Tibial artery (tissue), 4 donors: ENCODE measurements around the gene ZNF12.

Experiments used
- DNase-seq, 2 donors: peaks; one replicate each; pipeline ENCODE4 v3.0.0-alpha.2; 2019
- H3K27ac ChIP-seq, 2 donors: fragments of 200-600 bp; sonication (generic) in 1 of 2; 1 replicate in 1 of 2; 2 replicates in 1 of 2; pipeline ENCODE4 v1.5.1; 2018 to 2019; ENCODE audit warnings: mild to moderate bottlenecking in 1 of 2
- H3K27me3 ChIP-seq, 2 donors: fragments of 200-600 bp; sonication (generic) in 1 of 2; one replicate each; pipeline versions ENCODE4 v1.5.1 to v1.6.0; 2016 to 2019
- H3K36me3 ChIP-seq, 3 donors: fragments of 200-600 bp; sonication (generic) in 2 of 3; one replicate each; pipeline ENCODE4 v1.5.1; 2016 to 2019; ENCODE audit warnings: mild to moderate bottlenecking in 2 of 3
- H3K4me1 ChIP-seq, 4 donors: fragments of 200-600 bp; sonication (generic) in 2 of 4; 1 replicate in 3 of 4; 2 replicates in 1 of 4; pipeline ENCODE4 v1.5.1; 2016 to 2019
- H3K4me3 ChIP-seq, 2 donors: fragments of 200-600 bp; sonication (generic) in 1 of 2; 1 replicate in 1 of 2; 2 replicates in 1 of 2; pipeline ENCODE4 v1.5.1; 2018 to 2019; ENCODE audit warnings: mild to moderate bottlenecking in 2 of 2
- H3K9me3 ChIP-seq, 3 donors: fragments of 200-600 bp; sonication (generic) in 1 of 3; one replicate each; pipeline ENCODE4 v1.5.1; 2016 to 2019
- intact Hi-C: fragments of 100-400 bp; cut with DNase I; formaldehyde crosslinking; loops from one replicate; pipeline ENCODE4 v1.15.0; 2023; ENCODE audit warnings: low total_unique reads
- TF ChIP-seq, protein P1 (sequence below), 2 experiments: fragments of 200-600 bp in 1 of 2; fragments of 450-650 bp in 1 of 2; IDR thresholded peaks; one replicate each; pipeline ENCODE4 v1.5.1; 2017 to 2019; ENCODE audit warnings: antibody characterized with exemption in 2 of 2, mild to moderate bottlenecking in 1 of 2, moderate library complexity in 1 of 2

The ZNF12 gene

GRCh38 chr7:6714360-6714759 lies 7.6 kb upstream of the ZNF12 start:
- no peak overlapping the region for H3K27ac ChIP-seq

GRCh38 chr7:6709808-6710207 lies 3.1 kb upstream of the ZNF12 start:
- intact Hi-C loops = loop anchor here (10.0 kb wide), 1 partner anchor 65 kb away; no protein-coding TSS in a partner anchor
- Histone ChIP-seq H3K9me3 (no peaks in the 10 kb centered on the region), H3K36me3 (peaks cover 0 to 6% (median 0%) of the 10 kb centered on the region in 3 donors), H3K4me1 (peaks cover 0 to 21% (median 15%) of the 10 kb centered on the region in 4 donors), H3K27ac (no peak overlapping the region), H3K4me3 (no peak overlapping the region), H3K27me3 (peaks cover 0 to 4% of the 10 kb centered on the region in 2 donors)
- DNase-seq = no peak
- TF ChIP-seq, protein P1, sequence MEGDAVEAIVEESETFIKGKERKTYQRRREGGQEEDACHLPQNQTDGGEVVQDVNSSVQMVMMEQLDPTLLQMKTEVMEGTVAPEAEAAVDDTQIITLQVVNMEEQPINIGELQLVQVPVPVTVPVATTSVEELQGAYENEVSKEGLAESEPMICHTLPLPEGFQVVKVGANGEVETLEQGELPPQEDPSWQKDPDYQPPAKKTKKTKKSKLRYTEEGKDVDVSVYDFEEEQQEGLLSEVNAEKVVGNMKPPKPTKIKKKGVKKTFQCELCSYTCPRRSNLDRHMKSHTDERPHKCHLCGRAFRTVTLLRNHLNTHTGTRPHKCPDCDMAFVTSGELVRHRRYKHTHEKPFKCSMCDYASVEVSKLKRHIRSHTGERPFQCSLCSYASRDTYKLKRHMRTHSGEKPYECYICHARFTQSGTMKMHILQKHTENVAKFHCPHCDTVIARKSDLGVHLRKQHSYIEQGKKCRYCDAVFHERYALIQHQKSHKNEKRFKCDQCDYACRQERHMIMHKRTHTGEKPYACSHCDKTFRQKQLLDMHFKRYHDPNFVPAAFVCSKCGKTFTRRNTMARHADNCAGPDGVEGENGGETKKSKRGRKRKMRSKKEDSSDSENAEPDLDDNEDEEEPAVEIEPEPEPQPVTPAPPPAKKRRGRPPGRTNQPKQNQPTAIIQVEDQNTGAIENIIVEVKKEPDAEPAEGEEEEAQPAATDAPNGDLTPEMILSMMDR (IDR thresholded peaks at IDR 0.05) = no peak

More at GRCh38 chr7:6714360-6714759, 7.6 kb upstream of the ZNF12 start:
- Histone ChIP-seq H3K9me3 (no peaks in the 10 kb centered on the region), H3K4me3 (no peak overlapping the region), H3K4me1 (no peaks in the 10 kb centered on the region), H3K27me3 (peaks cover 0 to 4% of the 10 kb centered on the region in 2 donors), H3K36me3 (no peaks in the 10 kb centered on the region)
- no peak for DNase-seq
- intact Hi-C loops = loop anchor here (10.0 kb wide), 1 partner anchor 70 kb away; no protein-coding TSS in a partner anchor
- TF ChIP-seq, protein P1 (IDR thresholded peaks at IDR 0.05) = no peak

- TF ChIP-seq, protein P1 (IDR thresholded peaks at IDR 0.05) = no peak
- peaks cover 0 to 4% of the 10 kb centered on the region in 2 donors for H3K27me3 ChIP-seq
- no peak overlapping the region for H3K4me3 ChIP-seq
- peaks cover 9 to 17% (median 10%) of the 10 kb centered on the region in 3 donors for H3K36me3 ChIP-seq
- H3K4me1 ChIP-seq = peaks cover 0 to 34% (median 23%) of the 10 kb centered on the region in 4 donors
- intact Hi-C loops = no loop called here
- DNase-seq = no peak
- no peaks in the 10 kb centered on the region for H3K9me3 ChIP-seq
- H3K27ac ChIP-seq = no peak overlapping the region
Measured at GRCh38 chr7:6708304-6708703, 1.6 kb upstream of the ZNF12 start.

DNA sequence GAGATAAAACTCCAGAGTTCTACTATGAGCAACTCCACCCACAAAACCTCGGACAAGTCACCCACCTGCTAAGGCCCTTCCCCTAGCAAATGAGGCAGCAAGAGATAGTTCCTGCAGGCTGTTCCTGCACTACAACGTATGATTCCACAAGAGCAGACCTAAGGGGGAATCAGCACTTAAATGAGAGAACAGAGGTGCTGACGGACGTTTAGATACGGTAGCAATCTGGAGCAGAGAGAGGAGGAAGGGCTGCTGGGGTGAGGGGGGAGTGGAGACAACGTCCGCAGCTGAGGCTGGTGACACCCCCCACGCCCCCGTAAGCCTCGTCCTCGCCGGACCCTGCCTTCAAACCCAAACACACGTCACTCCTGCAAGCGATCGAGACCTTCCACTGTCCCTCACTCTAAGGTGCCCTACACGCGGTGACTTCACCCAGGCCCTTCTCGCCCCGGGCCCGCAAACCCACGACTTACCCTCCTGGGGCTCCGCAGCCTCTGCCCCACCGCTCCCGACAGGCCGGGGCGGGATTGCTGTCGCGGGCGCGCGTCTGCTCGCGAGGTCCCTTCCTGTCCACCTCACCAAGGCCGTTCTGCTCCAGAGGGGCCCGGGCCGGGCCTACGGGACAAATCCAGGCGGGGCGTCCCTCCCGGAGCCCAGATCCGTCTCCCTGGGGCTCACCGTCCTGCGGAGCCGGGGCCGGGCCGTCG lies 635 bp downstream of the ZNF12 start:
- no peaks in the 10 kb centered on the region for H3K27me3 ChIP-seq
- TF ChIP-seq, protein P1 (IDR thresholded peaks at IDR 0.05) = no peak
- peaks cover 0 to 39% (median 27%) of the 10 kb centered on the region in 4 donors for H3K4me1 ChIP-seq
- intact Hi-C loops = no loop called here
- no peaks in the 10 kb centered on the region for H3K9me3 ChIP-seq
- peak overlapping the region; percentile 64 to 98 for H3K4me3 ChIP-seq
- H3K27ac ChIP-seq = peak overlapping the region; percentile 86 to 87
- no peak for DNase-seq
- peaks cover 24 to 33% (median 25%) of the 10 kb centered on the region in 3 donors for H3K36me3 ChIP-seq

DNA sequence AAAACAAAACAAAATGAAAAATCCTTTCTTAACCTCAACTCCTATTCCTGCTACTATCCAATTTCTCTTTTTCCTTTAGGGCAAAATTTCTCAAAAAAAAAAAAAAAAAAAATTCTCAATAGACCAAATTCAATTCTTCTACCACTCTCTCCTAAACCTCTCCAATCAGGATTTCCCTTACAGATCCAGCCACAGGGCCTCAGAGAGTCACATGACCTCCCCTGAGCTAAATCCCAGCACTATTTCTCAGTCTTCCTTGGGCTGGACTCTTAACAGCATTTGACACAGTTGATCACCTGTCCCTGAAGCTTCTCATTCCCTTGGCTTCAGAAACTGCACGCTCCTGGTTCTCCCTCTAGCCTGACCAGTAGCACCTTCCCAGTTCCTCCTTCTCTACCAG lies 4.9 kb downstream of the ZNF12 start:
- DNase-seq = no peak
- intact Hi-C loops = no loop called here
- Histone ChIP-seq H3K36me3 (peaks cover 66 to 76% (median 67%) of the 10 kb centered on the region in 3 donors), H3K4me3 (no peak overlapping the region), H3K27ac (no peak overlapping the region), H3K27me3 (no peaks in the 10 kb centered on the region), H3K9me3 (peaks cover 0 to 29% (median 26%) of the 10 kb centered on the region in 3 donors), H3K4me1 (peaks cover 0 to 30% (median 24%) of the 10 kb centered on the region in 4 donors)
- TF ChIP-seq, protein P1 (IDR thresholded peaks at IDR 0.05) = no peak
